GM18909 (cell line): ENCODE data around the gene ARID1B.
A peak's percentile ranks its signal among the peaks of the same experiment; 100 is the strongest.

Experiments used
- ATAC-seq: cut with Tn5 transposase; IDR thresholded peaks from one replicate; pipeline ENCODE4 v1.9.1; 2021; ENCODE audit warnings: mild to moderate bottlenecking; ENCODE audit not compliant: unreplicated experiment, poor library complexity

Gene ARID1B

GRCh38 chr6:157224951-157225574 lies 447.9 kb downstream of the ARID1B start:
- no peak for ATAC-seq

- ATAC-seq, result no peak
Measured at GRCh38 chr6:157225575-157225995, 448.4 kb downstream of the ARID1B start.

GRCh38 chr6:157226026-157226625 lies 448.9 kb downstream of the ARID1B start:
- ATAC-seq, result no peak

- ATAC-seq, result no peak
Measured at GRCh38 chr6:157226761-157227160, 449.6 kb downstream of the ARID1B start.

- no peak for ATAC-seq
Measured at GRCh38 chr6:157227202-157228166, 450.3 kb downstream of the ARID1B start.

- ATAC-seq, result no peak
Measured at GRCh38 chr6:157228426-157229131, 451.4 kb downstream of the ARID1B start.

- no peak for ATAC-seq
Measured at GRCh38 chr6:157229132-157229618, 452.0 kb downstream of the ARID1B start.

GRCh38 chr6:157229713-157230112 lies 452.5 kb downstream of the ARID1B start:
- ATAC-seq, result no peak

GRCh38 chr6:157230910-157231309 lies 453.7 kb downstream of the ARID1B start:
- no peak for ATAC-seq

GRCh38 chr6:157232161-157232895 lies 455.1 kb downstream of the ARID1B start:
- no peak for ATAC-seq

GRCh38 chr6:157233156-157233555 lies 456.0 kb downstream of the ARID1B start:
- ATAC-seq, result no peak

- no peak for ATAC-seq
Measured at GRCh38 chr6:157233686-157234085, 456.5 kb downstream of the ARID1B start.

GRCh38 chr6:157235600-157236039 lies 458.4 kb downstream of the ARID1B start:
- peak; percentile 61 for ATAC-seq

GRCh38 chr6:157236040-157236725 lies 459.0 kb downstream of the ARID1B start:
- peak; percentile 40 for ATAC-seq

- no peak for ATAC-seq
Measured at GRCh38 chr6:157238346-157238745, 461.2 kb downstream of the ARID1B start.

GRCh38 chr6:157239148-157239547 lies 462.0 kb downstream of the ARID1B start:
- ATAC-seq, result no peak

GRCh38 chr6:157239671-157240058 lies 462.5 kb downstream of the ARID1B start:
- ATAC-seq, result no peak

GRCh38 chr6:157240059-157240959 lies 463.1 kb downstream of the ARID1B start:
- ATAC-seq, result no peak
